ENCODE measurements around the gene ANKRD65. TPM values are rescaled to one million over a fixed set of nuclear protein-coding genes. Genes with fewer than 3 reads are reported as not detected.
"Not testable (repeated sequence)": the region's sequence is repeated elsewhere in the genome, so short reads cannot be mapped to it uniquely, and the experiment has no call there.

The ANKRD65 gene
- total RNA-seq, 2 experiments from 2014 or later = not detected

DNA sequence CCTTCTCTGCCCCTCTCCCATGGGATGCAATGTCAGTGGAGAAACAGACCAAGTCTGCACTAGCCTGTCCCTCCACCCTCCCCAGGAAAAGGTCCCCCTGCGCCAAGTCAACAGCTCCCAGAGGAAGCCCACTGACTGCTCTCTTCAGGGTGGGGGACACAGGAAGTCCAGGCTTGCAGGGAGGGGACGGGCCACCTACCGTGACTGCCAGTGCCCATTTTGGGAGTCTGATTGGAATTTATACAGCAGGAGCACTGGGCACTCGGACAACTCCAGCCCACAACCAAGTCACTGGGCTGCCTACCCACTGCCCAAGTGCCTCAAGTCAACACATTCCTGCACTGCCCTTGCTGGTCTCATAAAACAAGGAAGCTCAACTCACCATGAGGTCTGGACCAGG is 28.1 kb downstream of the ANKRD65 start:
- no peaks in the 10 kb centered on the region for H3K9me3 Mint-ChIP-seq
- peaks cover 19% of the 10 kb centered on the region for H3K4me1 Mint-ChIP-seq (ENCODE audit: low read depth)
- no peaks in the 10 kb centered on the region for H3K27me3 Mint-ChIP-seq (ENCODE audit: low read depth)
- peaks cover 60% of the 10 kb centered on the region for H3K36me3 Mint-ChIP-seq (ENCODE audit: low read depth)
- CTCF ChIA-PET = no interaction called here
- no peak overlapping the region for H3K4me3 Mint-ChIP-seq
- no peak for DNase-seq
- H3K27ac Mint-ChIP-seq = no peak overlapping the region
- intact Hi-C loops (cut with micrococcal nuclease) = no loop called here

DNA sequence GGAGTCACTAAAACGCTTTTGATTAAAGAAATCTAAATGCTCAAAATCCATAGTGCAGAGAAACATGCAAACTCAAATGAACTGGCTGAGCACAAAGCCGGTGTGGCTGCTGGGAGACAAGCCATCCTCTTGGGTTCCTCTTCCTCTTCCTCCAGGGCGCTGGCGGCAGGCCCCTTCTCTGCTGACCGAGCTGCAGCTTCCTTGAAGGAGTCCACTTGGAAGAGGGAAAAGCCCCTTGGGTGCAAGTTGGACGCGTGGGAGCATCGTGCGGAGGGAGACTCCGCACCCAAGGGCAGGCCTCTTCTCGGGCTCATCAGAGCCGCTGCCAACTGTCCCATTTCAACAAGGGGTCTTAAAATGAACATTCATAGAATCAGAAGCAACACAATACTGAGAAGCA is 29.9 kb downstream of the ANKRD65 start:
- CTCF ChIA-PET = interaction anchor here (1.1 to 1.6 kb wide), 2 partner anchors 19 to 50 kb away, joined by 3 read pairs; no protein-coding TSS in a partner anchor
- intact Hi-C loops (cut with micrococcal nuclease) = no loop called here

DNA sequence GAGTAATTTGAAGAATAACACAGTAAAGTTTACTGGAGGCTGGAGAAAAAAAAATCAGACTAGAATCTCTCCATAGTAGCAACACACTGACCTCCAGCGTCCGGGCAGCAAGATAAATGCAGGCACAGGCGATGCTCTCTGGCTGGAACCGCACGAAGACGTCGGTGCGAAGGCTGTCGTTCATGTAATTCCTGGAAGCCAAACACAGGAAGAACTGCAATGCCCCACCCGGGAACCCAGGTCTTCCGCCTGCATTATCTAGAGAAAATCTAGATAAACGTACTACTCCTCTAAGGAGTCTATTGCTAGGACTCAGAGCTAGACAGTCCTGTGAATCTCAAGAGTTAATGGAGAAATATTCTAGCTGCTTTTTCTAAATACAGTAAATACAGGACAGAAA is 30.4 kb downstream of the ANKRD65 start:
- peaks cover 7% of the 10 kb centered on the region for H3K4me1 Mint-ChIP-seq (ENCODE audit: low read depth)
- H3K36me3 Mint-ChIP-seq (ENCODE audit: low read depth) = peaks cover 65% of the 10 kb centered on the region
- no peaks in the 10 kb centered on the region for H3K9me3 Mint-ChIP-seq
- H3K4me3 Mint-ChIP-seq = no peak overlapping the region
- CTCF ChIA-PET = interaction anchor here (1.6 kb wide), 1 partner anchor 50 kb away, joined by 3 read pairs; no protein-coding TSS in a partner anchor
- DNase-seq = no peak
- no peaks in the 10 kb centered on the region for H3K27me3 Mint-ChIP-seq (ENCODE audit: low read depth)
- H3K27ac Mint-ChIP-seq = no peak overlapping the region
- intact Hi-C loops (cut with micrococcal nuclease) = no loop called here

More for the DNA sequence above, 29.9 kb downstream of the ANKRD65 start:
- Mint-ChIP-seq H3K27me3 (ENCODE audit: low read depth) (no peaks in the 10 kb centered on the region), H3K4me3 (no peak overlapping the region), H3K36me3 (ENCODE audit: low read depth) (peaks cover 66% of the 10 kb centered on the region), H3K9me3 (no peaks in the 10 kb centered on the region), H3K4me1 (ENCODE audit: low read depth) (peaks cover 9% of the 10 kb centered on the region), H3K27ac (peak overlapping the region; percentile 24)
- no peak for DNase-seq

DNA sequence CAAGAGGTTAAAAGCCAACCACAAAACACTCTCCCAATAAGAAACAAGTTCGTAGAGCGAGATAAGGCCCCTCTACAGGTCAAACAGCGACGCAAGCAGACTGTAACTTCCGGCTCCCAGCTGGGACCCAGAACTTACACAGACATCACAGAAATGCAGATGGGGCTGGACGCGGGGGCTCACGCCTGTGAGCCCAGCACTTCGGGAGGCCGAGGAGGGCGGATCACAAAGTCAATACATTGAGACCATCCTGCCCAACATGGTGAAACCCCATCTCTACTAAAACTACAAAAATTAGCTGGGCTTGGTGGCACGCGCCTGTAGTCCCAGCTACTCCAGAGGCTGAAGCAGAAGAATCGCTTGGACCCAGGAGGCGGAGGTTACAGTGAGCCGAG is 33.0 kb downstream of the ANKRD65 start:
- no peaks in the 10 kb centered on the region for H3K9me3 Mint-ChIP-seq
- CTCF ChIA-PET = no interaction called here
- no peaks in the 10 kb centered on the region for H3K27me3 Mint-ChIP-seq (ENCODE audit: low read depth)
- intact Hi-C loops (cut with micrococcal nuclease) = no loop called here
- no peak overlapping the region for H3K27ac Mint-ChIP-seq
- no peak overlapping the region for H3K4me3 Mint-ChIP-seq
- peaks cover 46% of the 10 kb centered on the region for H3K36me3 Mint-ChIP-seq (ENCODE audit: low read depth)
- H3K4me1 Mint-ChIP-seq (ENCODE audit: low read depth) = no peaks in the 10 kb centered on the region
- no peak for DNase-seq

DNA sequence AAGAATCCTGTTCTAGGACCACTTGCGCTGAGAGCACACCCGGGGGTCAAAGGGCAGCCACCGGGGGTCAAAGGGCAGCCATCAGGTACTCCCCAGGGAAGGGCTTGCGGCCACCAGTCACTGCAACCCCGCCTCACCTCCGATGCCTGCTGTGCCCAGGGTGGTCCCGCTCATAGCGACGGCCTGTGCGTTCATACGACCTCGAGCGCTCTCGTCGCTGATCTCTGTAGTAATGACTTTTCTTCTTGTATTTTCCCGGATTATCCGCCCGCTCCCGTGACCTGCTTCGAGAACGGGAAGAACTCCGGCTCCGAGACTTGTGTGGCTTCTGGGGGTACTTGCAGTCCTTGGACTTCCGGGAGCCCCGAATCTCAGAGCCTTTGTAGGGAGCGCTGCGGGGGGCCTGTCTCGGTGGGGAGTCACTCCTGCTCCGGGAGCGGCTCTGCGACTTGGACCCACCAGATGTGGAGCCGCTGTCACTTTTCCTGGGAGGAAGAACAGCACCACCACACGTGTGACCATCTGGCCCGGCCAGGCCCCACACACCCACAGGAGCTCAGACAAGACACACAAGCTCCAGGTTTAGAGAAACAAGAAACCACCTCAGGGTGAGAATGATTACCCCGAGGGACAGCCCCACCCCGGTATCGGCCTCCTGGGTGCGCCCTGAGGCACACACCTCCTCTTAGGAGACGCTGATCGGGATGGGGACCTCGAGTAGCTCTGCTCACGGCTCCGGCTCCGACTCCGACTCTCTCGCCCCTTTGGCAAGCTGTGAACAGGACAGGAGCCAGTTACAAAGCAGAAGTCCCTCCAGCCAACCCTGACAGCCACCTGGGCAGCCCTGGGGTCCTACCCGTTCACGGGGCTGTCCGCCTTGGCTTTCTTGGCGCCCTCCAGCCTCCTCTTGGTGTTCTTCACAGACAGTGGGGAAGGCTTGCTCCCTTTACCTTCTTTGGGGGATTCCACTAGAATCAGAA is 33.7 kb downstream of the ANKRD65 start:
- no peak overlapping the region for H3K4me3 Mint-ChIP-seq
- H3K4me1 Mint-ChIP-seq (ENCODE audit: low read depth) = no peaks in the 10 kb centered on the region
- H3K36me3 Mint-ChIP-seq (ENCODE audit: low read depth) = peaks cover 45% of the 10 kb centered on the region
- H3K27ac Mint-ChIP-seq = no peak overlapping the region
- no peak for DNase-seq
- CTCF ChIA-PET = no interaction called here
- intact Hi-C loops (cut with micrococcal nuclease) = no loop called here
- H3K9me3 Mint-ChIP-seq = no peaks in the 10 kb centered on the region
- no peaks in the 10 kb centered on the region for H3K27me3 Mint-ChIP-seq (ENCODE audit: low read depth)

DNA sequence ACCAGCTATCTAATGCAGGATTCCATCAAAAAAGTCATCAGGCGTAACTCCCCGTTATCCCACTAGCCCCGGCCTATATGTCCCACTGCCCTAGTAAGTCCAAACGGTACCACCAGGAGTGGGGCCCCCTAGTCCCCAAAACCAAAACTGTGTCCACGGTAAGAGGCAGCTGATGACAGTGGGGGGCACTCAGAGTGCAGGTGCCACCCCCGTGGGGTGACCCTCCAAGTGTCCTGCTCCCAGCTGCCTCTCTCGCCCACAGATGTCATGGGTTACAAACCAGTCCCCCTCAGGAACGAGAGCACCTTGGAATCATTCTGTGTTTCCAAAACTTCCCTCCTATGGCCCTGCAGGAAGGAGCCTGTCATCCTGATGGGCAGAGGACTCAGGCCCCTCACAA is 35.1 kb downstream of the ANKRD65 start:
- Mint-ChIP-seq H3K36me3 (ENCODE audit: low read depth) (peaks cover 36% of the 10 kb centered on the region), H3K4me1 (ENCODE audit: low read depth) (no peaks in the 10 kb centered on the region), H3K27me3 (ENCODE audit: low read depth) (no peaks in the 10 kb centered on the region), H3K9me3 (no peaks in the 10 kb centered on the region), H3K27ac (no peak overlapping the region), H3K4me3 (no peak overlapping the region)
- CTCF ChIA-PET = no interaction called here
- intact Hi-C loops (cut with micrococcal nuclease) = no loop called here
- DNase-seq = no peak

DNA sequence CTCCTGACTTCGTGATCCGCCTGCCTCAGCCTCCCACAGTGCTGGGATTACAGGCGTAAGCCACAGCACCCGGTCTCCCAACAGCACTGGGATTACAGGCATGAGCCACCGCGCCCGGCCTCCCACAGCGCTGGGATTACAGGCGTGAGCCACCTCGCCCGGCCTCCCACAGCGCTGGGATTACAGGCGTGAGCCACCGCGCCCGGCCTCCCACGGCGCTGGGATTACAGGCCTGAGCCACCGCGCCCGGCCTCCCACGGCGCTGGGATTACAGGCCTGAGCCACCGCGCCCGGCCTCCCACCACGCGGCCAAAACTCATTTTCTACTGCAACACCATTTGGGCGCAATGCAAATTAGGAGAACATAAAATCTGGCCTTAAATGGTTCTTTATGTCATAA is 35.7 kb downstream of the ANKRD65 start:
- H3K4me1 Mint-ChIP-seq (ENCODE audit: low read depth); DNase-seq; H3K27ac Mint-ChIP-seq; CTCF ChIA-PET; H3K4me3 Mint-ChIP-seq; H3K27me3 Mint-ChIP-seq (ENCODE audit: low read depth); H3K9me3 Mint-ChIP-seq; intact Hi-C loops (cut with micrococcal nuclease): not testable (repeated sequence)
- H3K36me3 Mint-ChIP-seq (ENCODE audit: low read depth) = peaks cover 30% of the 10 kb centered on the region

DNA sequence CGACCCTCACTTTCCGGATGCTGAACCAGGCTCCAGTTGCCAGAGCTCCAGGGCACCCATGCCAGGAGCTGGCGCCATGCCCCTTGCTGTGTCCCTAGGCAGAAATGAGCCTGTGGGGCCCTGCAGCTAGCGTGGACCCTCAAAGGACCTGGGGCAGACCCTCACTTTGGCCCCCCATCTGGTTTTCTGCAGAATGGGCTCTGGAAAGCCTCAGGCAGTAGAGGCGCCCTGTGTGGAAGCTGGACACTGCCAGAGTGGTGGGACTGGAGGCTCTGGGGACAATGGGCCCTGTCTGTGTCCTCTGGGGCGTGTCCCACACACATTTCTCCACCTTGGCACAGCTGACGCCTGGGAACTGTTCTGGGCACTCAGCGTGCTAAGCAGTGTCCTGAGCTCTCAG is 39.8 kb downstream of the ANKRD65 start:
- no peaks in the 10 kb centered on the region for H3K27me3 Mint-ChIP-seq (ENCODE audit: low read depth)
- CTCF ChIA-PET = interaction anchor here (1.1 kb wide), 1 partner anchor 21 kb away, joined by 3 read pairs; no protein-coding TSS in a partner anchor
- H3K27ac Mint-ChIP-seq = no peak overlapping the region
- H3K4me3 Mint-ChIP-seq = no peak overlapping the region
- H3K36me3 Mint-ChIP-seq (ENCODE audit: low read depth) = no peaks in the 10 kb centered on the region
- no peak for DNase-seq
- no peaks in the 10 kb centered on the region for H3K4me1 Mint-ChIP-seq (ENCODE audit: low read depth)
- no peaks in the 10 kb centered on the region for H3K9me3 Mint-ChIP-seq
- intact Hi-C loops (cut with micrococcal nuclease) = no loop called here

DNA sequence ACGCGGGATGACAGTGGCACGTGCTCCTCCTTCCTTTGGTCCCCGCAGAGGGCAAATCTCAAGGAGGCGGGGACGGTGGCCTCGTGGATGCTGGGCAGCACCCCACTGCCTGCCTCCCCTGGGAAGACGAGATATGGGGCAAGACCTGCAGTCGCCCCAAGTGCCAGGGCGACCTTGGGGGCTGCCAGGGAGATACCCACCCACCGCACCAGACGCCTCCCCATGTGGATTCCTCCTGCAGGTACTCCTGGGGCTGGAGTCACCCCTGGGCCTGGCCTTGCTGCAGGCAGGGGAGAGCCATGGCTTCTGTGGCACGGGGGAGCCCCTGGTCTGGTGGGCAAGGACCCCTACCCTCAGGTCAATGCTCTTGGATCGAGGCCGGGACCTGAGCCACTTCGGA is 40.2 kb downstream of the ANKRD65 start:
- H3K27me3 Mint-ChIP-seq (ENCODE audit: low read depth) = no peaks in the 10 kb centered on the region
- H3K27ac Mint-ChIP-seq = no peak overlapping the region
- no peak overlapping the region for H3K4me3 Mint-ChIP-seq
- intact Hi-C loops (cut with micrococcal nuclease) = no loop called here
- peaks cover 2% of the 10 kb centered on the region for H3K4me1 Mint-ChIP-seq (ENCODE audit: low read depth)
- CTCF ChIA-PET = no interaction called here
- no peak for DNase-seq
- no peaks in the 10 kb centered on the region for H3K36me3 Mint-ChIP-seq (ENCODE audit: low read depth)
- H3K9me3 Mint-ChIP-seq = no peaks in the 10 kb centered on the region

DNA sequence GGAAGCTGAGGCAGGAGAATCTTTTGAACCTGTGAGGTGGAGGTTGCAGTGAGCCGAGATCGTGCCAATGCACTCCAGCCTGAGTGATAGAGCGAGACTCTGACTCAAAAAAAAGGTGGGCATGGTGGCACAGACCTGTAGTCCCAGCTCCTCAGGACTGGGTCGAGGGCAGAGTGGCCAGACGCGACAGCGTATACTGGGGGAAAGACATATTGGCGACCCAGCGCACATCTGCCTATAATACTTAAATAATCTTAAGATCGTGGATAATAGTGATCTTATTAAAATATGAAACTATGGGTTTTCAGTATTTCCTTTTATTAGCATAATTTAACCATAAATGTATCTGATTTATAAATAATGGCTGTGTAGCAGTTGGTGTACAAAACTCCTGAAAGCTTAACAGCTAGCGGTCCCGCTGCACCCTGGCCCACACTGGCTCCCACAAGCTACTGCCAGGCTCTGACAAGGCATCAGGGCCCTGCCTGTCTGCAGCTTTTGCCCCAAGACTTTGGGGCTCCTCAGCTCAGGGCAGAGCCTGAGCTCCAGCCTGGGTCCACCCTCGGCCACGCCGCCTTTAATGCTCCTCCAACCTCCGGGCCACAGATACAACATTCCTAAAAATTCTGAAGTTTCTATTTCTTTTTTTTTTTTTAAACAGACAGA is 43.4 kb downstream of the ANKRD65 start:
- no peak overlapping the region for H3K4me3 Mint-ChIP-seq
- DNase-seq = no peak
- H3K9me3 Mint-ChIP-seq = no peaks in the 10 kb centered on the region
- H3K36me3 Mint-ChIP-seq (ENCODE audit: low read depth) = peaks cover 1% of the 10 kb centered on the region
- intact Hi-C loops (cut with micrococcal nuclease) = no loop called here
- H3K27me3 Mint-ChIP-seq (ENCODE audit: low read depth) = no peaks in the 10 kb centered on the region
- CTCF ChIA-PET = interaction anchor here (0.6 to 1.4 kb wide), 3 partner anchors 25 to 399 kb away, joined by 3 to 6 read pairs (median 4); no protein-coding TSS in a partner anchor
- H3K27ac Mint-ChIP-seq = no peak overlapping the region
- H3K4me1 Mint-ChIP-seq (ENCODE audit: low read depth) = peaks cover 13% of the 10 kb centered on the region

DNA sequence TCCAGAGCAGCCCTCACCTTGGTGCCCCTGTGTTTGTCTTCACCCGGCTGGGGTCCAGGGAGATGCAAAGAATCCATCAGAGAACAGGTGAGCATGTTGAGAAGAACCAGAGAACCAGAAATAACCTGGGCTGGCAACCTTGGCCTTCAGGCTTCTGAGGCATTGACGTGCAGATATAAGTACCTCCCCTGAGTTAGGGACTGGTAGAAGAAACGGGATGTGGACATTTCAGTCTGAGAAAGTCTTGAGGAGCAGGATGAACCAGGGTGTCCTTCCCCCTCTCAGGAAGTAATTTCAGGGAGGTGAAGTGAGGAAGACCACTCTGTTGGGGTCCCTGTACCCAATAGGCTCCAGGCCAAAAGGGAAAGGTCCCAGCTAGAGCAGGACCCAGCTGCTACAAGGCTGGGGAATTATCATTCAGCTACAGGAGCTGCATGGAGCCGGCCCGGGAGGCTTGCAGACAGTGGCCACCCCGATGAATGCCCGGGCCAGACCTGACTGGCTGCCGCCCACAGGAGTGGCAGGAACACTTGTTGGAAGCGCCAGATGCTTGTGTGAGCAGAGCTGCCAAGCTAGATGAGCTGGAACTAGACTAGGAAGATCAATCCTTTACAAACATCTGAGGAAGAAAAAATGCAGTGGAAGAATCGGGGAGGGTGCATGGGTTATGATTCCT is 44.4 kb downstream of the ANKRD65 start:
- no peak for DNase-seq
- Mint-ChIP-seq H3K27ac (no peak overlapping the region), H3K9me3 (no peaks in the 10 kb centered on the region), H3K36me3 (ENCODE audit: low read depth) (peaks cover 1% of the 10 kb centered on the region), H3K4me3 (peak overlapping the region; percentile 89), H3K4me1 (ENCODE audit: low read depth) (peaks cover 18% of the 10 kb centered on the region), H3K27me3 (ENCODE audit: low read depth) (no peaks in the 10 kb centered on the region)
- CTCF ChIA-PET = interaction anchor here (1.4 kb wide), 1 partner anchor 64 kb away, joined by 6 read pairs; no protein-coding TSS in a partner anchor
- intact Hi-C loops (cut with micrococcal nuclease) = no loop called here
